Activated naive CD4-positive, alpha-beta T cell treated with anti-CD3 and anti-CD28 coated beads, Interleukin-2, amount 10 ng/mL, durations not matched to agents 7 days and 5 days (primary cell): ENCODE data around the gene SEC61A1.

ENCODE experiments used
- CTCF ChIA-PET: fragments of 350-600 bp; sonication (Branson Sonifier 250); formaldehyde crosslinking; loops from one replicate; lab custom pipeline; 2021; ENCODE audit warnings: antibody characterized with exemption; lab: Charles Lee
- DNase-seq: peaks from one replicate; pipeline ENCODE4 v3.0.0-alpha.2; 2020
- H3K27ac Mint-ChIP-seq: one replicate; pipeline ENCODE4 v1.8.0; 2021; ENCODE audit warnings: mild to moderate bottlenecking, moderate library complexity, mixed read lengths
- H3K27me3 Mint-ChIP-seq: one replicate; pipeline ENCODE4 v1.8.0; 2021; ENCODE audit warnings: mild to moderate bottlenecking, mixed read lengths
- H3K36me3 Mint-ChIP-seq: one replicate; pipeline ENCODE4 v1.8.0; 2021; ENCODE audit warnings: mixed read lengths
- H3K4me1 Mint-ChIP-seq: one replicate; pipeline ENCODE4 v1.8.0; 2021; ENCODE audit warnings: mixed read lengths
- H3K4me3 Mint-ChIP-seq: one replicate; pipeline ENCODE4 v1.8.0; 2021; ENCODE audit warnings: mild to moderate bottlenecking, moderate library complexity, mixed read lengths
- H3K9me3 Mint-ChIP-seq: one replicate; pipeline ENCODE4 v1.8.0; 2021; ENCODE audit warnings: mixed read lengths

Gene SEC61A1

DNA sequence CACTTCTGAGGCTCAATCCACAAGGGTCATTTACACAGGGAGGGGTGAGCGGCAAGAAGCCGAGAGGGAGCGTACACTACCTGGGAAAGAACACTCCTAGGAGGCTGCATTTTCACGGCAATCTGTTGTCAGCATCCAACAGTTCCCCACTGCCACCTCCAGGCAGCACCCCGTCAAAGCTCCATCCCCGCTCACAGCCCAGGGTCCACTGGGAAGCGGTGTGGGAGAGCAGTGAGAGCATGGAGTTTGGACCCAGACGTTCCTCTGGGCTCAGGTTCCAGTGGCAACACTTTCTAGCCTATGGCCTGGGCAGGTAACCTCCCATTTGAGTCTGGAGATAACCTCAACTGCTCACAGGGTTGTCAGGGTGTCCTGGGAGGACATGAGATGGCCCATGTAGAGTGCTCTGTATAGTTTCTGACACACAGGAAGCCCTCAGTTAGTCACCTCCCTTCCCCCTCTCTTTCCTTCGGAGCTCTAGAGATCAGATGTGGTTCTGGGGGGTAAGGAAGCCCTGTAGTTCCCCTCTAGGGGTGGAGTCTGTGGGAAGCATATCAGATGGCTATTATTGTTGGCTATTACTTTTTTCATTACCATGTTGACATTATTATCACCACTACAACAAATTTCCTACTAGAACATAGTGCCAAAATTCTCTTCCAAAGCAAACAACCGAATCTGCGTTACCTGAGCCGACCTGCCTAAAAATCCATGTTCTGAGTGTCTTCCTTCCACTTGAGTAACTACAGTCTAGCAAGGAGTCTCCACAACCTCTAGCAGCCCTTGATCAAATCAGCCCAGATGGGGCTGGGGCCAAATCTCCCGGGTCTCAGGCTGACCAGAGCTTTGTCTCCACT is 42.3 kb downstream of the SEC61A1 start:
- H3K36me3 Mint-ChIP-seq, result peaks cover 40% of the 10 kb centered on the region
- CTCF ChIA-PET, result interaction anchor here (0.9 to 9.0 kb wide), 22 partner anchors 11 to 515 kb away, joined by 3 to 109 read pairs (median 4); partner anchors contain the start of gene RUVBL1
- no peak for DNase-seq
- H3K4me1 Mint-ChIP-seq, result peaks cover 14% of the 10 kb centered on the region
- H3K27ac Mint-ChIP-seq, result peak overlapping the region; percentile 65
- no peak overlapping the region for H3K4me3 Mint-ChIP-seq
- H3K9me3 Mint-ChIP-seq, result no peaks in the 10 kb centered on the region
- H3K27me3 Mint-ChIP-seq, result no peaks in the 10 kb centered on the region

DNA sequence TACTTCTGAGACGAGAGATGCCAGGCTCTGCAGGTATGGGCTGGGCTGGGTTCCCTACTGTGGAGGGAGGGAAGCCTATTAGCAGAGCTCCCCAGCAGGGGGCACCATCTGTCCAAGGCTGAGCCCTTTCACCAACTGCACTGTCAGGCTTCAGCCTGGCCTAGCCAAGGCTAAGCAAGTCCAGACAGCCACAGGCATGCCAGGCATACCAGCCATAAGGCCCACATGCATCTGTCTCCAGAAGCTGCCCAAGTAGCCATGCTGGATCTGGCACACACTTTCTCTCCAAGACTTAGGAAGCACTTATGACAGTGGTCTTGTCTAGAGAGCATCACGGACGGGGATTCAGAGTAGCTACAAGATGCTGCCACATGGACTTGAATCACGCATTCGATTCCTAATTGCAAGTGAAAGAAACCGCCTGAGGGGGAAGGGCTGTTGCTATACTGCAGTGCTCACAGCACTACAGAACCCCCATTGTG is 43.0 kb downstream of the SEC61A1 start:
- CTCF ChIA-PET, result interaction anchor here (0.6 to 9.0 kb wide), 29 partner anchors 10 to 514 kb away, joined by 3 to 109 read pairs (median 4); partner anchors contain the start of gene RUVBL1
- DNase-seq, result peak; percentile 87
- Mint-ChIP-seq H3K36me3 (peaks cover 44% of the 10 kb centered on the region), H3K27me3 (no peaks in the 10 kb centered on the region), H3K4me3 (no peak overlapping the region), H3K27ac (no peak overlapping the region), H3K4me1 (peaks cover 14% of the 10 kb centered on the region), H3K9me3 (no peaks in the 10 kb centered on the region)

DNA sequence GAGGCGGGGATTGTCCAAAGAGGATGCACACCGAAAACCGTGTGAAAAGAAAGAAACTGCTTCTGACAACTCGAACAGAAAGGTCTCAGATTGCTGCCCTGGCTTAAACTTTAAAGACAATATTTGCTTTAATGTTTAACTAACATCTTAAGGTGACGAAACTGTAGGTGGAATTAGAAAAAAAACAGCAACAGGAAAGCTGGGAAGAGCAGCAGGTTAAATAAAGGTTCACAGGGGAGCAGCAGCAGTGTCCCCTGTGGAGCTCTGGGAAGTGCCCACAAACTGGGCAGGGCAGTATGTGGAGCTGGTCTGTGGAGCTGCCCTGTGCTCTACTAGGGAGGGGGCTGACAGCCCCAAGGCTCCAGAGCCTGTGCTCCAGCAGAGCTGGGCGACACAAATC is 46.0 kb downstream of the SEC61A1 start:
- H3K9me3 Mint-ChIP-seq, result no peaks in the 10 kb centered on the region

DNA sequence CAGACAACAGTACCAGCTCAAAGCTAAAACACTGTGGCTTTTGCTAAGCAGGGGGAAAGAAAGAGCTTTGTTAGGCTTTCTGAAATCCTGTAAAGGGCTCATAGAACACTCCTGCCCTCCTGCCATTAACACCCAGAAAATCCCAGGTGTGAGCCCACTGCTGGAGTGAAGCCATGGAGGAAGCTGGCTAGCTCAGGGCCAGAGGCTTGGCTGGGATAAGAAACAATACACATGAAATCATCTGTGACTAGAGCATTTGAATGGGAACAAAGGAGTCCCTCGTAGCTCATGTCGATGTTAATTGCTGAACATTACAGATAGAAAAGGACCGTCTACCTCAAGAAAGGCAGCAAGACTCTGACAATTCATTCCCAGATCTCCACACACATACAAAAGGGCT is 47.9 kb downstream of the SEC61A1 start:
- H3K27ac Mint-ChIP-seq, result no peak overlapping the region
- no peaks in the 10 kb centered on the region for H3K9me3 Mint-ChIP-seq
- H3K4me3 Mint-ChIP-seq, result no peak overlapping the region
- CTCF ChIA-PET, result interaction anchor here (9.0 kb wide), 1 partner anchor 34 kb away, joined by 109 read pairs; no protein-coding TSS in a partner anchor
- no peaks in the 10 kb centered on the region for H3K27me3 Mint-ChIP-seq
- DNase-seq, result no peak
- peaks cover 58% of the 10 kb centered on the region for H3K36me3 Mint-ChIP-seq
- H3K4me1 Mint-ChIP-seq, result peaks cover 3% of the 10 kb centered on the region

More for the DNA sequence above, 46.0 kb downstream of the SEC61A1 start:
- Mint-ChIP-seq H3K36me3 (peaks cover 54% of the 10 kb centered on the region), H3K4me3 (no peak overlapping the region), H3K4me1 (peaks cover 14% of the 10 kb centered on the region), H3K27me3 (no peaks in the 10 kb centered on the region), H3K27ac (no peak overlapping the region)
- CTCF ChIA-PET, result interaction anchor here (1.2 to 9.0 kb wide), 4 partner anchors 26 to 224 kb away, joined by 3 to 109 read pairs (median 4); no protein-coding TSS in a partner anchor
- no peak for DNase-seq

DNA sequence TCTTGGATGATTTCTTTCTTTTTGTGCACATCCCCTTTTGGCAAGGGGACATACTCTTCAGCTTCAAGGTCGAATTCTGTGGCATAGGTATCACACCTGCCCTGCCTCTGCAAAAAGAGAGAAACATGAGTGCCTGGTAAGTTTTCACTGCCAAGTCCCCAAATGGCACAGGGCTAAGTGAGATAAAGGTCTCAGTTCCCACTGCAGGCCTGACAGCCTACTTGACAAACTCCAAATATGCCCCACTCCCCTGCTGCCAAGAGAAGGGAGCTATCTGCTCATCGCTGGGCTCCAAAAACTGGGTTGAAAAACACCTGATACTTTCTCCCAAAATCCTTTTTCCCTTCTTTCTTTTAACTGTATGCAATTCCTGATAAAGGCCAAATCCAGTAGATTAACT is 48.4 kb downstream of the SEC61A1 start:
- no peaks in the 10 kb centered on the region for H3K4me1 Mint-ChIP-seq
- H3K9me3 Mint-ChIP-seq, result no peaks in the 10 kb centered on the region
- H3K27me3 Mint-ChIP-seq, result no peaks in the 10 kb centered on the region
- no peak overlapping the region for H3K27ac Mint-ChIP-seq
- no peak for DNase-seq
- H3K4me3 Mint-ChIP-seq, result no peak overlapping the region
- peaks cover 54% of the 10 kb centered on the region for H3K36me3 Mint-ChIP-seq
- CTCF ChIA-PET, result interaction anchor here (9.0 kb wide), 1 partner anchor 34 kb away, joined by 109 read pairs; no protein-coding TSS in a partner anchor

DNA sequence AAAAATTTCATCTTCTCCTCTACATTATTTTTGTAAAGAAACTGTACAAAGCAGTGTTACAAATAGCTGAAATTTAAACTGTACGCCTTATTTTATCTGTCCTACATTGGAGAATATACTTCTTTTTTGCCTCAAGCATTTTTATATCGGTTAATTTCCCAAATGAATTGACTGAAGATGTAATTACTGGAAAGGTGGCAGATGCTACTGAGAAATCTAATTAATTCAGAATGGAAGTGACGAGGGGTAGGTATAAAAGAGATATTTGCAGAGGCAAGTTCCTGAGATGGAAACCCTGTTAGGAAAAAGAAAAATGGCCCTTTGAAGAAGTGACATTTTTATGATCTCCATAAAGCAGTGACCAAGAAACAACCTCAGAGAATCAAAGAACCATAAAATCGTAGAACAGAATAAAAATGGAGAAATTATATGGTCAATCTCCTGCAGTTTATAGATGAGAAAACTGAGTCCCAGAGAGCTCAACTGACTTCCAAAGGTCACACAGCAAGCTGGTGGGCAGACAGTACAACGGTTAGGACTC is 51.0 kb downstream of the SEC61A1 start:
- CTCF ChIA-PET, result interaction anchor here (1.0 kb wide), 1 partner anchor 30 kb away, joined by 5 read pairs; no protein-coding TSS in a partner anchor
- peaks cover 46% of the 10 kb centered on the region for H3K36me3 Mint-ChIP-seq
- H3K27me3 Mint-ChIP-seq, result no peaks in the 10 kb centered on the region
- H3K27ac Mint-ChIP-seq, result no peak overlapping the region
- no peaks in the 10 kb centered on the region for H3K9me3 Mint-ChIP-seq
- H3K4me3 Mint-ChIP-seq, result no peak overlapping the region
- no peak for DNase-seq
- no peaks in the 10 kb centered on the region for H3K4me1 Mint-ChIP-seq

DNA sequence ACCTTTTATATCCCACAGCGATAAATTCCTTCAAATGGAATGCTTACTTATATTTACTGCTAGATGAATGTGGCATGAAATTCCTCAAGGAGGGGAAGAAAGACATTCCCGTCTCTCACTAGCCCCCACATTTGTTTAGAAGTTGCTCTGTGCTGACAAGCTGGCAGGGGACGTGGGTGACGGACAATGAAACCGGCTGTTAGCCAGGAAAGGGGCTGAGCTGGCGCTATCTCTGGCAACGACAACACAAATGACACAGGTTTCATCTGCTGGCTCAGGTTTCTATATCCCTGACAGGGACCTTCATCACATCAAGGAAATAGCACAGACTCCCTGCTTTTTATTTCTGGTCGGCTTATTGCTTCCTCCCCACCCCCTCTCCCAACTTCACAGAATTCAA is 55.6 kb downstream of the SEC61A1 start:
- CTCF ChIA-PET, result no interaction called here
- H3K27me3 Mint-ChIP-seq, result no peaks in the 10 kb centered on the region
- H3K4me1 Mint-ChIP-seq, result peaks cover 18% of the 10 kb centered on the region
- peaks cover 47% of the 10 kb centered on the region for H3K36me3 Mint-ChIP-seq
- H3K27ac Mint-ChIP-seq, result no peak overlapping the region
- H3K9me3 Mint-ChIP-seq, result no peaks in the 10 kb centered on the region
- no peak overlapping the region for H3K4me3 Mint-ChIP-seq
- DNase-seq, result no peak

DNA sequence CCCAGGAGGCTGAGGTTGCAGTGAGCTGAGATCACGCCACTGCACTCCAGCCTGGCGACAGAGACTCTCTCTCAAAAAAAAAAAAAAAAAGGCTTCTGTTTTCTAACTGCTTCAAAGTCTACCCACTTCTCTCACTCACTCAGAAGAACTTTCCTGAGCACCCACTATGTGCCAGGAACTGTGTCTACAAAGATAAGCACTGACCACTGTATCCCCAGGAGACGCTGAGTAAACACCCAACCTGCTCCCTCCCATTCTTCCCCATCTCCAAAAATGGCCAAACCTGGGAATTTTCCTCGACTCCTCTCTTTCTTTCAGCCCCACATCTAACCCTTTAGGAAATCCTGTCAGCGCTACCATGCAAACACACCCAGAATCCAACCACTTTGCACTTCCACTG is 58.9 kb downstream of the SEC61A1 start:
- H3K4me1 Mint-ChIP-seq, result peaks cover 38% of the 10 kb centered on the region
- CTCF ChIA-PET, result interaction anchor here (1.0 to 1.8 kb wide), 3 partner anchors 8 to 22 kb away, joined by 3 to 12 read pairs (median 4); no protein-coding TSS in a partner anchor
- no peaks in the 10 kb centered on the region for H3K9me3 Mint-ChIP-seq
- no peaks in the 10 kb centered on the region for H3K27me3 Mint-ChIP-seq
- peaks cover 49% of the 10 kb centered on the region for H3K36me3 Mint-ChIP-seq
- no peak for DNase-seq
- no peak overlapping the region for H3K4me3 Mint-ChIP-seq
- no peak overlapping the region for H3K27ac Mint-ChIP-seq

DNA sequence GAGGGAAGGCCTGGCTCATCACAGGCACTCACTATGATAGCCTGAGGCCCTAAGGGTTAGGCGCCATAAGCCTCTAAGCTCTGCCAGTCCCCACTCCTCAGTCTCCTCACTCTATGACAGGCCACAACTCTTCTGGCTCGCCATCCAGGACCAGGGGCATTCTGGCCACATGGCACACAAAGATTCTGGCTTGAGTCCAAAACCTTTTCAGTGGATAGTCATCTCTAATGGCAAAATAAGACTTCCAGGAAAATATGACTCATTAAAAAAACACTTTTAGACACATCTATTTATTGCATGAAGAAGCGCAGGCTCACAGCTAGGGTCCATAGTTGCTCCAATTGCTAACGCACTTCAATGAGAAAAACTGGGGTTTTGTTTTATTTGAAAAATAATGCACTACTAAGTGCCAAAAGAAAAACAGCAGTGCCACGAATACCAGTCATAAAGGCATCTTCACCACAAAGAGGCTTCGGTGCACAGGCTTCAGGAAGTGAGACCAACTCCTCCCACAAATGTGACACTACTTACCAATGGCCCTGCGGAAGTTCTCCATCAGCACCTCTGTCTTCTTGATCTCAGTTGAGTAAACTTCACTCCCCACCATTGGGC is 60.2 kb downstream of the SEC61A1 start:
- CTCF ChIA-PET, result interaction anchor here (0.7 to 2.8 kb wide), 4 partner anchors 11 to 21 kb away, joined by 3 to 11 read pairs (median 4); partner anchors contain the start of gene RUVBL1
- no peaks in the 10 kb centered on the region for H3K27me3 Mint-ChIP-seq
- peak; percentile 56 for DNase-seq
- H3K36me3 Mint-ChIP-seq, result peaks cover 48% of the 10 kb centered on the region
- no peaks in the 10 kb centered on the region for H3K9me3 Mint-ChIP-seq
- peak overlapping the region; percentile 92 for H3K27ac Mint-ChIP-seq
- H3K4me1 Mint-ChIP-seq, result peaks cover 38% of the 10 kb centered on the region
- H3K4me3 Mint-ChIP-seq, result no peak overlapping the region

DNA sequence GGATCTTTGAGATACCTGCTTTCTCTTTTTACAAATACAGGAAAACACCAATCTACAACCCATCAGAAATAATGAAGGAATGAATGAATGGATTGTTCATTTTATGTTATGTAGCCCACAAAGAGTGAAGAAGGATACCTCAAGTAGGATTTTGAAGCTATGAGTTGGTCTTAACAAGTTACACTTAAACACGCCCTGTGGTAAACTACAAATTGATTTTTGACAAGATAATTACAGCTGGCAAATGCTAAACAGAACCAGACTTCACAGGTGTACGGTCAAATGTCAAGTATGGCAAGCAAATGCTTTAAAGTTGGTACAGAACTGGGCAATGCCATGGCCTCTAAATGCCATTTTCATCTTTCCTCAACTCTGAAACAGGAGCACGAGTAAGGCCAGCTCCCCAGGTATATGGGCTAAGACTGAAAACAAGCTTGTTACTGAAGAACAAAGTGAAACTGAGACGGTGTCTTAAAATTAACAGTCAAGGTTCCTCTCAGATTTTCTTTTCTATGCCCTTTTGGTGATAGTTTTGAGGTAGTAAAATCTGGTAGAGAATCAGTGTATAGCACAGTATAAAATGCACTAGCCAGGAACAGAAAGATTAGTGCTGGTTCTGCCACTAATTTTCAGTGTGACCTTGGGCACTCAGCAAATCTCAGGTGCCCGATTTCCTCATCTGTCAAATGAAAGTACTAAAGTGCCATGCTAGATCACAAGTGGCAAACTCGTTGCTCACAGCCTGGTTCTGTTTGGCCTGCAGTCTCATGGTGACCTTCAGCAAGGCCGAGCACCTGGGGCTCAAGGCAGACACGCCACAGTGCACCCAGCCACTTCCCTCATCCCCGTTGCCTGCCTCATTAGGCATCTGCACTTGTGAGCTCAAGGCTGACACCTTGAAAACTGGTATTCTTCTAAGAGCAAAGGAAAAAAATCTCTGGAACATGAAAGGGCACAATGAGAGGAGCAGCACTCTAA is 61.9 kb downstream of the SEC61A1 start:
- DNase-seq, result no peak
- Mint-ChIP-seq H3K4me1 (peaks cover 40% of the 10 kb centered on the region), H3K27ac (peak overlapping the region; percentile 80), H3K4me3 (no peak overlapping the region), H3K27me3 (no peaks in the 10 kb centered on the region), H3K36me3 (peaks cover 51% of the 10 kb centered on the region), H3K9me3 (no peaks in the 10 kb centered on the region)
- CTCF ChIA-PET, result interaction anchor here (1.4 to 2.8 kb wide), 2 partner anchors 9 to 19 kb away, joined by 4 to 11 read pairs; partner anchors contain the start of gene RUVBL1
